ENCODE measurements around the gene PLVAP.

DNA sequence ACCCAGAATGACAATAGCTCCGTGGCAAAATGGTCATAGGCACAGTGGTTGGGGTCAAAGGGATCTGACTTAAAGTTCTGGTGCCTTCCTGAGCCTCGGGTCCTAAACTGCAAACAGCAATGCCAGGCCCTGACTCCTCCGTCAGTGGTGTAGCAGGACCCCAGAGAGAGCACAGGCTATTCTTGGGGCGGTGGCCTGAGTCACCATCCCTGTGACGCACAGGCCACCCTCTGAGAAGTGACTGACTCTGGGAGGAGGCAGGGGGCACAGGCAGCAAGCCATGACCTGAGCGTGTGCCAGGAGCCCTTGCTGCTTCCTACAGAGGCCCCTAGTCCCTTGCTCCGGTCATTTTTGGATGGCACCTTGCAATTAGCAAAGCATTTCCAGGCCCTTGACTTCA lies 18.7 kb downstream of the PLVAP start:
- TF ChIP-seq, protein P1, sequence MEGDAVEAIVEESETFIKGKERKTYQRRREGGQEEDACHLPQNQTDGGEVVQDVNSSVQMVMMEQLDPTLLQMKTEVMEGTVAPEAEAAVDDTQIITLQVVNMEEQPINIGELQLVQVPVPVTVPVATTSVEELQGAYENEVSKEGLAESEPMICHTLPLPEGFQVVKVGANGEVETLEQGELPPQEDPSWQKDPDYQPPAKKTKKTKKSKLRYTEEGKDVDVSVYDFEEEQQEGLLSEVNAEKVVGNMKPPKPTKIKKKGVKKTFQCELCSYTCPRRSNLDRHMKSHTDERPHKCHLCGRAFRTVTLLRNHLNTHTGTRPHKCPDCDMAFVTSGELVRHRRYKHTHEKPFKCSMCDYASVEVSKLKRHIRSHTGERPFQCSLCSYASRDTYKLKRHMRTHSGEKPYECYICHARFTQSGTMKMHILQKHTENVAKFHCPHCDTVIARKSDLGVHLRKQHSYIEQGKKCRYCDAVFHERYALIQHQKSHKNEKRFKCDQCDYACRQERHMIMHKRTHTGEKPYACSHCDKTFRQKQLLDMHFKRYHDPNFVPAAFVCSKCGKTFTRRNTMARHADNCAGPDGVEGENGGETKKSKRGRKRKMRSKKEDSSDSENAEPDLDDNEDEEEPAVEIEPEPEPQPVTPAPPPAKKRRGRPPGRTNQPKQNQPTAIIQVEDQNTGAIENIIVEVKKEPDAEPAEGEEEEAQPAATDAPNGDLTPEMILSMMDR (IDR thresholded peaks at IDR 0.05) = no peak
- TF ChIP-seq POLR2A (IDR thresholded peaks at IDR 0.05) (no peak), EP300 (IDR thresholded peaks at IDR 0.05) (peak in 1 of 2 donors; percentile 45)
